NCI-H524 treated with DMSO at 0.1 percent for 48 hours (cell line): Measurements from ENCODE around the gene NPSR1.
"Not testable (repeated sequence)": the region's sequence is repeated elsewhere in the genome, so short reads cannot be mapped to it uniquely, and the experiment has no call there.

Experiments
- DNase-seq: peaks from one replicate; lab custom pipeline; 2025; lab: John Stamatoyannopoulos, UW

Gene NPSR1

GRCh38 chr7:34757570-34758110, 99.6 kb downstream of the NPSR1 start:
- no peak for DNase-seq

GRCh38 chr7:34758111-34758601, 100.1 kb downstream of the NPSR1 start:
- DNase-seq = no peak

- no peak for DNase-seq
These were observed 101.6 kb downstream of the NPSR1 start for GRCh38 chr7:34759477-34760125.

- no peak for DNase-seq
These were observed 102.3 kb downstream of the NPSR1 start for GRCh38 chr7:34760271-34760670.

GRCh38 chr7:34761206-34761605, 103.2 kb downstream of the NPSR1 start:
- DNase-seq = no peak

- no peak for DNase-seq
These were observed 103.6 kb downstream of the NPSR1 start for GRCh38 chr7:34761627-34762026.

- DNase-seq = no peak
These were observed 104.7 kb downstream of the NPSR1 start for GRCh38 chr7:34762764-34763163.

GRCh38 chr7:34772296-34772938, 114.4 kb downstream of the NPSR1 start:
- DNase-seq = peak; percentile 16

- no peak for DNase-seq
These were observed 118.8 kb downstream of the NPSR1 start for GRCh38 chr7:34776748-34777358.

GRCh38 chr7:34780546-34780945, 122.5 kb downstream of the NPSR1 start:
- no peak for DNase-seq

GRCh38 chr7:34787586-34787985, 129.6 kb downstream of the NPSR1 start:
- DNase-seq = no peak

GRCh38 chr7:34806831-34807230, 148.8 kb downstream of the NPSR1 start:
- peak; percentile 67 for DNase-seq

- DNase-seq = no peak
These were observed 149.7 kb downstream of the NPSR1 start for GRCh38 chr7:34807548-34808340.

GRCh38 chr7:34814203-34814842, 156.3 kb downstream of the NPSR1 start:
- DNase-seq = not testable (repeated sequence)

GRCh38 chr7:34821932-34822558, 164.0 kb downstream of the NPSR1 start:
- DNase-seq = no peak

GRCh38 chr7:34823650-34824258, 165.7 kb downstream of the NPSR1 start:
- DNase-seq = no peak

- no peak for DNase-seq
These were observed 167.2 kb downstream of the NPSR1 start for GRCh38 chr7:34825221-34825620.

- no peak for DNase-seq
These were observed 172.4 kb downstream of the NPSR1 start for GRCh38 chr7:34830390-34830789.

GRCh38 chr7:34831436-34831835, 173.4 kb downstream of the NPSR1 start:
- no peak for DNase-seq

- no peak for DNase-seq
These were observed 174.0 kb downstream of the NPSR1 start for GRCh38 chr7:34832020-34832419.
